Amniotic stem cell (primary cell): ENCODE measurements around the gene ARHGEF16.

Experiments used
- DNase-seq: peaks from one replicate; lab custom pipeline; 2025; lab: John Stamatoyannopoulos, UW

The ARHGEF16 gene

GRCh38 chr1:3422638-3423037 lies 31.8 kb upstream of the ARHGEF16 start:
- no peak for DNase-seq

GRCh38 chr1:3423245-3423829 lies 31.1 kb upstream of the ARHGEF16 start:
- no peak for DNase-seq

GRCh38 chr1:3423896-3424611 lies 30.4 kb upstream of the ARHGEF16 start:
- DNase-seq = no peak

- no peak for DNase-seq
These were observed 28.8 kb upstream of the ARHGEF16 start for GRCh38 chr1:3425486-3426215.

- DNase-seq = no peak
These were observed 27.4 kb upstream of the ARHGEF16 start for GRCh38 chr1:3426956-3427535.

- no peak for DNase-seq
These were observed 26.5 kb upstream of the ARHGEF16 start for GRCh38 chr1:3427711-3428704.

- DNase-seq = no peak
These were observed 25.6 kb upstream of the ARHGEF16 start for GRCh38 chr1:3428899-3429298.

GRCh38 chr1:3429320-3429719 lies 25.1 kb upstream of the ARHGEF16 start:
- DNase-seq = no peak

GRCh38 chr1:3429766-3430165 lies 24.7 kb upstream of the ARHGEF16 start:
- no peak for DNase-seq

- DNase-seq = no peak
These were observed 24.1 kb upstream of the ARHGEF16 start for GRCh38 chr1:3430406-3430805.

GRCh38 chr1:3430820-3431219 lies 23.6 kb upstream of the ARHGEF16 start:
- no peak for DNase-seq

GRCh38 chr1:3431266-3431665 lies 23.2 kb upstream of the ARHGEF16 start:
- no peak for DNase-seq

- DNase-seq = no peak
These were observed 22.8 kb upstream of the ARHGEF16 start for GRCh38 chr1:3431686-3432085.

- DNase-seq = no peak
These were observed 22.2 kb upstream of the ARHGEF16 start for GRCh38 chr1:3432306-3432705.

- no peak for DNase-seq
These were observed 21.4 kb upstream of the ARHGEF16 start for GRCh38 chr1:3433076-3433475.

GRCh38 chr1:3433596-3434320 lies 20.7 kb upstream of the ARHGEF16 start:
- DNase-seq = no peak

GRCh38 chr1:3434406-3435110 lies 19.9 kb upstream of the ARHGEF16 start:
- DNase-seq = no peak

- DNase-seq = no peak
These were observed 18.8 kb upstream of the ARHGEF16 start for GRCh38 chr1:3435666-3436065.

GRCh38 chr1:3436451-3436850 lies 18.0 kb upstream of the ARHGEF16 start:
- no peak for DNase-seq

- DNase-seq = no peak
These were observed 17.6 kb upstream of the ARHGEF16 start for GRCh38 chr1:3436901-3437300.
